Measurements from ENCODE around the gene CTDSPL.

The CTDSPL gene

GRCh38 chr3:37985637-37986320 is 124.1 kb downstream of the CTDSPL start:
- H3F3A ChIP-seq (ENCODE audit: insufficient read depth, low read length): no peaks in the 10 kb centered on the region
- H3K4me1 ChIP-seq (ENCODE audit: low read length): no peaks in the 10 kb centered on the region
- H3K27ac ChIP-seq (ENCODE audit: low read length): no peak overlapping the region
- H3K36me3 ChIP-seq (replicated peaks; ENCODE audit: insufficient read depth, low read length): no peaks in the 10 kb centered on the region
- no peak for DNase-seq
- no peak for TF ChIP-seq CTCF (IDR thresholded peaks at IDR 0.05; ENCODE audit: low read length)
- no peak for TF ChIP-seq EZH2 (optimal IDR thresholded peaks at IDR 0.05; ENCODE audit: low read depth, low read length)
- no peak for TF ChIP-seq EZH2phosphoT487 (IDR thresholded peaks at IDR 0.05; ENCODE audit: low read length)
- no peaks in the 10 kb centered on the region for H3K27me3 ChIP-seq (replicated peaks; ENCODE audit: insufficient read depth, low read length)
- H2AFZ ChIP-seq (ENCODE audit: low read length): no peak overlapping the region
- no peaks in the 10 kb centered on the region for H3K9me3 ChIP-seq (replicated peaks; ENCODE audit: insufficient read depth, low read length)
- no peak overlapping the region for H3K9ac ChIP-seq (ENCODE audit: low read length)
- no peaks in the 10 kb centered on the region for H4K20me1 ChIP-seq (ENCODE audit: insufficient read depth, low read length)
- no peak overlapping the region for H3K4me2 ChIP-seq (ENCODE audit: low read depth, low read length)
- no peak overlapping the region for H3K4me3 ChIP-seq (ENCODE audit: low read length)
- H3K9me2 ChIP-seq (replicated peaks; ENCODE audit: insufficient read depth, low read length): no peaks in the 10 kb centered on the region
- H3K79me2 ChIP-seq (ENCODE audit: low read length): no peaks in the 10 kb centered on the region

GRCh38 chr3:37986479-37987314 is 125.0 kb downstream of the CTDSPL start:
- no peaks in the 10 kb centered on the region for H3K4me1 ChIP-seq (ENCODE audit: low read length)
- no peak overlapping the region for H3K4me2 ChIP-seq (ENCODE audit: low read depth, low read length)
- H2AFZ ChIP-seq (ENCODE audit: low read length): no peak overlapping the region
- H3K9me3 ChIP-seq (replicated peaks; ENCODE audit: insufficient read depth, low read length): no peaks in the 10 kb centered on the region
- H3K36me3 ChIP-seq (replicated peaks; ENCODE audit: insufficient read depth, low read length): no peaks in the 10 kb centered on the region
- no peak overlapping the region for H3K9ac ChIP-seq (ENCODE audit: low read length)
- H3K27me3 ChIP-seq (replicated peaks; ENCODE audit: insufficient read depth, low read length): no peaks in the 10 kb centered on the region
- DNase-seq: no peak
- H3F3A ChIP-seq (ENCODE audit: insufficient read depth, low read length): no peaks in the 10 kb centered on the region
- no peak overlapping the region for H3K4me3 ChIP-seq (ENCODE audit: low read length)
- H3K9me2 ChIP-seq (replicated peaks; ENCODE audit: insufficient read depth, low read length): no peaks in the 10 kb centered on the region
- TF ChIP-seq CTCF (IDR thresholded peaks at IDR 0.05; ENCODE audit: low read length): no peak
- no peak for TF ChIP-seq EZH2phosphoT487 (IDR thresholded peaks at IDR 0.05; ENCODE audit: low read length)
- no peak for TF ChIP-seq EZH2 (optimal IDR thresholded peaks at IDR 0.05; ENCODE audit: low read depth, low read length)
- no peaks in the 10 kb centered on the region for H3K79me2 ChIP-seq (ENCODE audit: low read length)
- H3K27ac ChIP-seq (ENCODE audit: low read length): no peak overlapping the region
- H4K20me1 ChIP-seq (ENCODE audit: insufficient read depth, low read length): no peaks in the 10 kb centered on the region

GRCh38 chr3:37987315-37987697 is 125.6 kb downstream of the CTDSPL start:
- Histone ChIP-seq H3K4me1 (ENCODE audit: low read length) (no peaks in the 10 kb centered on the region), H3K4me2 (ENCODE audit: low read depth, low read length) (no peak overlapping the region), H3K9me3 (replicated peaks; ENCODE audit: insufficient read depth, low read length) (no peaks in the 10 kb centered on the region), H4K20me1 (ENCODE audit: insufficient read depth, low read length) (no peaks in the 10 kb centered on the region), H3K27ac (ENCODE audit: low read length) (no peak overlapping the region), H3K9me2 (replicated peaks; ENCODE audit: insufficient read depth, low read length) (no peaks in the 10 kb centered on the region), H2AFZ (ENCODE audit: low read length) (no peak overlapping the region), H3K36me3 (replicated peaks; ENCODE audit: insufficient read depth, low read length) (no peaks in the 10 kb centered on the region), H3F3A (ENCODE audit: insufficient read depth, low read length) (no peaks in the 10 kb centered on the region), H3K27me3 (replicated peaks; ENCODE audit: insufficient read depth, low read length) (no peaks in the 10 kb centered on the region), H3K9ac (ENCODE audit: low read length) (no peak overlapping the region), H3K79me2 (ENCODE audit: low read length) (no peaks in the 10 kb centered on the region), H3K4me3 (ENCODE audit: low read length) (no peak overlapping the region)
- no peak for DNase-seq
- TF ChIP-seq EZH2 (optimal IDR thresholded peaks at IDR 0.05; ENCODE audit: low read depth, low read length): no peak
- TF ChIP-seq EZH2phosphoT487 (IDR thresholded peaks at IDR 0.05; ENCODE audit: low read length): no peak
- TF ChIP-seq CTCF (IDR thresholded peaks at IDR 0.05; ENCODE audit: low read length): no peak
